ENCODE measurements around the gene ADGRE3.
"Not testable (repeated sequence)": the region's sequence is repeated elsewhere in the genome, so short reads cannot be mapped to it uniquely, and the experiment has no call there.

ADGRE3 gene

GRCh38 chr19:14661372-14661924, 13.2 kb downstream of the ADGRE3 start:
- no peak for DNase-seq (ENCODE audit: low read depth)

- no peak for DNase-seq (ENCODE audit: low read depth)
These were observed 14.7 kb downstream of the ADGRE3 start for GRCh38 chr19:14659874-14660489.

GRCh38 chr19:14655726-14656125, 18.9 kb downstream of the ADGRE3 start:
- no peak for DNase-seq (ENCODE audit: low read depth)

GRCh38 chr19:14654786-14655560, 19.7 kb downstream of the ADGRE3 start:
- DNase-seq (ENCODE audit: low read depth) = no peak

GRCh38 chr19:14650161-14650560, 24.5 kb downstream of the ADGRE3 start:
- no peak for DNase-seq (ENCODE audit: low read depth)

GRCh38 chr19:14649020-14649419, 25.6 kb downstream of the ADGRE3 start:
- DNase-seq (ENCODE audit: low read depth) = no peak

- DNase-seq (ENCODE audit: low read depth) = no peak
These were observed 26.1 kb downstream of the ADGRE3 start for GRCh38 chr19:14648506-14648905.

- DNase-seq (ENCODE audit: low read depth) = no peak
These were observed 34.9 kb downstream of the ADGRE3 start for GRCh38 chr19:14639536-14640277.

- DNase-seq (ENCODE audit: low read depth) = peak; percentile 52
These were observed 42.4 kb downstream of the ADGRE3 start for GRCh38 chr19:14632286-14632685.

GRCh38 chr19:14629557-14629956, 45.1 kb downstream of the ADGRE3 start:
- no peak for DNase-seq (ENCODE audit: low read depth)

- DNase-seq (ENCODE audit: low read depth) = not testable (repeated sequence)
These were observed 50.2 kb downstream of the ADGRE3 start for GRCh38 chr19:14624491-14624890.

- no peak for DNase-seq (ENCODE audit: low read depth)
These were observed 55.2 kb downstream of the ADGRE3 start for GRCh38 chr19:14619404-14619803.

- DNase-seq (ENCODE audit: low read depth) = no peak
These were observed 58.2 kb downstream of the ADGRE3 start for GRCh38 chr19:14616407-14616806.

- DNase-seq (ENCODE audit: low read depth) = no peak
These were observed 59.0 kb downstream of the ADGRE3 start for GRCh38 chr19:14615623-14616022.

GRCh38 chr19:14614099-14614412, 60.6 kb downstream of the ADGRE3 start:
- DNase-seq (ENCODE audit: low read depth) = no peak

- DNase-seq (ENCODE audit: low read depth) = not testable (repeated sequence)
These were observed 61.1 kb downstream of the ADGRE3 start for GRCh38 chr19:14613399-14614098.

GRCh38 chr19:14612657-14613056, 62.0 kb downstream of the ADGRE3 start:
- DNase-seq (ENCODE audit: low read depth) = no peak

GRCh38 chr19:14612242-14612641, 62.4 kb downstream of the ADGRE3 start:
- not testable (repeated sequence) for DNase-seq (ENCODE audit: low read depth)

GRCh38 chr19:14611051-14611450, 63.6 kb downstream of the ADGRE3 start:
- DNase-seq (ENCODE audit: low read depth) = no peak

- DNase-seq (ENCODE audit: low read depth) = no peak
These were observed 68.0 kb downstream of the ADGRE3 start for GRCh38 chr19:14606627-14607026.

- DNase-seq (ENCODE audit: low read depth) = no peak
These were observed 70.7 kb downstream of the ADGRE3 start for GRCh38 chr19:14603990-14604387.

GRCh38 chr19:14599548-14600147, 75.0 kb downstream of the ADGRE3 start:
- no peak for DNase-seq (ENCODE audit: low read depth)
